Activated CD4-positive, alpha-beta T cell treated with anti-CD3 and anti-CD28 coated beads for 48 hours (primary cell): ENCODE results near the gene CXCL14.

Experiments used
- DNase-seq: peaks from one replicate; pipeline ENCODE4 v3.0.0-alpha.2; 2020

Gene CXCL14

DNA sequence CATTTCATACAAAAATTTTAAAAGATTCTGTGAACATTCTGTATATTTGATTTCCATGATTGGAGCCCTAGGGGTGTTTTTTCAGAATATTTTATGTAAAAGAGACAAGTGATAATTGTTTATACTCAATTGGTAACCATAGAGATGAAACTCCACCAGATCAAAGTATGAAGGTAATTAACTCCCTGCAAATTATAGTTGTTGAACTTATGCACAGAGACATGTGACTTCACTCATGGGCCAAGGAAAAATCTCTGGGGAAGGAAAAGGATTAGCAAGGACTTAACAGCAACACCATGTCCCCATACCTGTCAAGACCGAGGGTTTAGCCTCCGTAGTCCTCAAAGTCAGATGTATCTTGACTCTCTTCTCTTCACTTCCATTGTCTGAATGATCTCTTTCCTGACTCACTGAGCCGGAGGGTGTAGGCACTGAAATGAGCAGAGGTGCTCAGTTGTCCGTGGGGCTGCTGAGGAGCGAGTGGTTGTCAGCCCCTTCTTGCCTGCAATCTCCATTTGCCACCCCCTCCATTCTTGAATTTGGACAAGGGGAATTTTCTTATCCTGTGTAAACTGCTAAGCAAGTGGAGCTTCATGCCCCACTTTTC lies 17.5 kb upstream of the CXCL14 start:
- no peak for DNase-seq

DNA sequence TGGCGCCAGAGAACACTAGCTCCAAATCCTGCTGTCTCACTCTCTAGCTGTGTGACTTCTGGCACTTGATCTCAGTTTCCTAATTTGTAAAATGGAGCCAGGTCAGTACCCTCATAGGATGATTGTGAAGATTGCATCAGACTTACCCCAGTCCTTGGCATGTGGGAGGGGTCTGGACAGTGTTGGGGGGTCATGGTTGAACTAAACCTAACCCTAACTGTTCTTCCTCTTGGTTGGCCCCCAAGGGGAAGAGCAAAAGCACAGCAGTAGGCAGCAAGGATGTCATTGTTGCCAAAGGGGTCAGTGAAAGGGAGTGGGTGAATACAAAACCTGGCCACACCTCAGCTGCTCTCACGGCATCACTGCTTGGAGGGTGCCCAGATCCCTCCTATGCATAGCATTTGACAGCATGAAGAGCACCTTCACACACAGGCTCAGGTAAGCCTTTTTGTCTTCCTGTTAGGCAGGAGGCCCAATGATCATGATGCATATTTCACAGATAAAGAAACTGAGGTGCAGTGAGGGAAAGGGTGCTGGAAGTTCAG lies 15.7 kb upstream of the CXCL14 start:
- no peak for DNase-seq

DNA sequence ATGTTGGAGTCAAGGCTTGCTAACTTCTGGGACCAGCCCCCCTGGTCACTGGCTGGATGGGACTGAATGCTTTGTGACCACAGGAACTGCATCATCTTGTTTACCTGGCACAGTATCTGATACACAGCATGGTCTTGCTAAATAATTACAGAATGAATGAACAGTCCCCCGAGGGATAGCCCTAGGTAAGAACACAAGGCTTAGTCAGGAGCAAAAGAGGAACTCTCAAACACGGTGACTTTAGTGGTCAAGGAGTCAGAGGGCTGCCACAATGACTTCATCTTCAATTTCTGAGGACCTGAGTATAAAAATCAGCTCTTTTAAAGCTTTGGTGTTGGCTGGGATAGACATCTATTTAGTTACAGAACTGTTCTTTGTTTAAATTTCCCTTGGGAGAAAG lies 15.1 kb upstream of the CXCL14 start:
- DNase-seq, result no peak

DNA sequence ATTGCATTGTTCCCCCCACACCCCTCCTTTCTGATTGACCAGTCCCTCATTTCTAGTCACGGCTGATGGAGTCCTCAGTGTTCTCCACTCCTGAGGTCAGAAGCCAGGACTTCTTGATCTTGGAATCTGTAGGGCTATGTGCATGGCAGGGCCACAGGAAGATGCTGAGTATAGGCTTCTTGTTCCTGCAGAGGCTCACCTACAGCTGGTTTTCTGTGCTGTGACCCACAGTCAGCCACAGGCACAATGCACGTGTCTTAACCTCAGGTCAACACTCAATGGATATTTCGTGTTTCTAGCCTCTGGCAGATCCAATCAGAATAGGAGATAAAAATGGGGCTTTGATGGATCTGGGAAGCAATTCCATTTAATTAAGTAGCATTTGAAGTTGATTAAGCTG lies 14.3 kb upstream of the CXCL14 start:
- DNase-seq, result no peak

DNA sequence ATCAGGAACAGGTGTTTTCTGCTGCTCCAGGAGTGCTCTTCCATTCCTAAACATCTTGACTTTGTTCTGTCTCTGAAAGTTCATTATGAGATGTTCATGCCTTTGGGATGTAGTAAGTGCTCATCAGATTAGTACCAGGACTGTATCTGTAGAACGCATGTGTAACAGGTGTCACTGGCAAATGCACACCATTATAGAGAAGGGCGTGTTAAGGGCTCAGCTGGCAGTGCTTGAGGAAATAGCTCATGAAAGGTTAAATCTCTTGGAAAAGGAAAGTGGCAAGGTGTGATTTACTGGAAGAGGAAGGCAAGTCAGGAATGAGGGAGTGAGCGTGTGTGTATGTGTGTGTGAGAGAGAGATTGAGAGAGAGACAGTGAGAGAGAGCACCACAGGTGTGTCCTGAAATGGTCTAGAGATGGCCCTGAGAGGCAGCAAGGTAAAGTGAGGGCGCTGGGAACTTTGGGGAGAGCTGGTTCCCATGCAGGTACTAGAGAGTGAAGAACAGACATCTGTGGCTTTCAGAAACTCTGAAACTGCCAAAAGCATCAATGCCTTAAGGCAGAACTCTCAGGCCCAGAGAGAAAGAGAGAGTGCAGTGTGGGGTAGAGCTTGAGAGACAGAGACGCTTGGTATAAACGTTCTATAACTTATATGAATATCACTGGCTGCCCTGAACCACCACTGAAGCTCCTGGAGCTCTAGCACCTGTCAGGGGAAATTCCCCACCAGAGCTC lies 13.7 kb upstream of the CXCL14 start:
- DNase-seq, result no peak

DNA sequence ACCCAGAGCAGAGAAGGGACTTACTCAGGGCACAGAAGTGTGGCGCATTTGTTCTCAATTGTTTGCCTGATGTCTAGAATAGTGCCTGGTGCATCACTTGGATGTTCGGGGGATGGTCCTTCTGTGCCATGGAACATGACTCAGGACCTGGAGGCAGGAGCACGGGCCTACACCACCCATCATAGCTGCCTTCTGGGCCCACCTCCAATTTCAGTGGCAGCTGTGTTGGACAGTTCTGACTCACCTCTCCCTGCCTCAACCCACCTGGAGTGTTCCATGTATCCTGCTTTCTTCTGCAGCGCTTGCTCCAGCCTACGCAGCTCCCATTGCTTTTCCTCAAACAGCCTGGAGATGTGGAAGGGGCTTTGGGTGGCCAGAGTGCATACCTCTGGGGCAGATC lies 12.5 kb upstream of the CXCL14 start:
- no peak for DNase-seq

DNA sequence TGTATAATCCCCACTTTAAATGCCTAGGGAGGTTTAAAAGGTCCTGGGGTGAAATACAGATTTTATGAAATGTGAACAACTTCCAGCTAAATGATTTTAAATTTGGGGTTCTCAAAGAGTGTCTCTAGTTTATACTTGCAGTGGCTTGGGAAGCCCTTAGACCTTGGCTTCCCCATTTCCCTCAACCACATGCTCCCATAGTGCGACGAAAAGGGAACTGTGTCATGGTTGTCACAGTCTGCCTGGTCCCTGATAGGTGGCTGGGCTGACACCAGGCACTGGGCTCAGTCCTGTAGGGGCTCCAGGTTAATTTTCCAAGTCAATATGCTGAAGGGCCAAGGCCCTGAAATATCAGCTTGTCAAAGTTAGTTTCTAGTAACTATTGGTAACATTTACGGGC lies 10.4 kb upstream of the CXCL14 start:
- no peak for DNase-seq

DNA sequence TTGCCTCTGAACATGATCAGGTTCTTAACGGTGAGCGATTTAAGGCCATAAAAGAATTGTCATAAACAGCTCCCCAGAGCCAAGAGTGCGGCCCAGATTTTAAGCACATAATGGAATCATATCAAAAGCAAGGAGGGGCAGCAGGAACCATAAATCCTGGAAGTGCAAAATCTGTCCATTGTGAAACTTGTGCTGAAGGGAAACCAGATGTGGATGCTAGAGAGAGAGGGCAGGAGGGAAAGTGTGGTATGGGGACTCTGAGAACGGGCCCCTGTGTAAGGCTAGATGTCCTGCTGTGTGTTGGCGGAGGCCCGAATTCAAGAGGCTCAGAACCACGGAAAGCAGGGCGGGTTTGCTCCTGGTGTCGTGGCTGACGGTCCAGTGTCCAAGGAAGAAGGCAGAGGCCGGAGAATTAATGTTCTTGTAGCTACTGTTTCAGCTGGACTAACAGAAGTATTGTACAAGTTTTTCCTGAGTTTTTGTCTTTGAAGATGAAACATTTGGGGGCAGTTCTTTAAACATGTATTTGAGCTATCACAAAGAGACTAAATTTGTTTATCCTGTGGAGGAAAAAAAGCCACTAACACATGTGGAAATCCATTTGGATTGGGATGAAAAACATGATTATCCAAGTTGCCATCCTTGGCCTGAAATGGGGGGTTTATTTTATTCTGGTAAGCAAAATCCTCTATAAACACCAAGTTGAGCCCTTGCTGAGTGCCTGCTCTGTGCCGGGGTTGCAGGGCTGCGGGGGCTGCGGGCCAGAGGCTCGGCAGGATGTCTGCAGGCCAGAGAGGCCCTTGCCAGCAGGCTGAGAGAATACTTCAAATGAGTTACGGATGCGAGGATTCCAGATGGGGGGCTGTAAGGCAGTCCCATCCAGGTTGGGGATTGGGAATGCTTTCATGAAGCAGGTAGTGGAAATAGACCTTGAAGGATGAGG lies 9.2 kb upstream of the CXCL14 start:
- no peak for DNase-seq

DNA sequence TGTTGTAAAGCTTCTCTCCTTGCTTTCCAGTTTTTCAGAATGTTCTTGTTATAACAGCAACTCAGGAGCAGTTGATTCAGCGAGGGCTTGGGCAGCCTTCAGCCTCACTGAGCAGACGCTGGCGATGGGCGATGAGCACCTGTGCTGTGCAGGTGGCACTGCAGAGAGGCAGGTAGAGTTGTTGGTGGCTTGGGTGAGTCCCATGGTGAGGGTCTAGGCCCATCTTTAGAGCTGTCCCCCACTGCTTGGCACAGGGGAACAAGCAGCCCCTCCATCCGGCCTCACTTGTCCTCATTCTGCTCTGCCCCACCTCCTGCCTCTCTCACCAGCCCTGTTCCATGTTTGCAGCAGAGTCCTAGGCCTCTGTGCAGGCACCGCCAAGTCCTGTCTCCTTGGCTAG lies 6.1 kb upstream of the CXCL14 start:
- no peak for DNase-seq

DNA sequence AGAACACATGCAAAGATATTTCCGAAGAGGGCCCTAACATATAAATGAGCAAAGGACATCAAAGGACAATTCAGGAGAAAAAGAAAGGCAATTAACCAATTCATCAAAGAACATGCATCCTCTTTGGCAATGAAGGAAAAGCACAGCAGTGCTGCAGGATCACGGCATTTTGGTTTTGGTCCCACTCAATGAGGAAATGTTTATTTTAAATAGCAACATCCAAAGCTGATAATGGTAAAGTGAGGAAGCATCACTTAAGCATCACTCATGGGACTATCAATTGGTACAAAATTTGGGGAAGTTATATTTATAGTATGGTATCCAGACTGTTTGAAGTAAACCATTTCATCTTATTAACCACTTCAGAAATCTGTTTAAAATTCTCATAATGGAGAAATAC lies 5.5 kb upstream of the CXCL14 start:
- no peak for DNase-seq

DNA sequence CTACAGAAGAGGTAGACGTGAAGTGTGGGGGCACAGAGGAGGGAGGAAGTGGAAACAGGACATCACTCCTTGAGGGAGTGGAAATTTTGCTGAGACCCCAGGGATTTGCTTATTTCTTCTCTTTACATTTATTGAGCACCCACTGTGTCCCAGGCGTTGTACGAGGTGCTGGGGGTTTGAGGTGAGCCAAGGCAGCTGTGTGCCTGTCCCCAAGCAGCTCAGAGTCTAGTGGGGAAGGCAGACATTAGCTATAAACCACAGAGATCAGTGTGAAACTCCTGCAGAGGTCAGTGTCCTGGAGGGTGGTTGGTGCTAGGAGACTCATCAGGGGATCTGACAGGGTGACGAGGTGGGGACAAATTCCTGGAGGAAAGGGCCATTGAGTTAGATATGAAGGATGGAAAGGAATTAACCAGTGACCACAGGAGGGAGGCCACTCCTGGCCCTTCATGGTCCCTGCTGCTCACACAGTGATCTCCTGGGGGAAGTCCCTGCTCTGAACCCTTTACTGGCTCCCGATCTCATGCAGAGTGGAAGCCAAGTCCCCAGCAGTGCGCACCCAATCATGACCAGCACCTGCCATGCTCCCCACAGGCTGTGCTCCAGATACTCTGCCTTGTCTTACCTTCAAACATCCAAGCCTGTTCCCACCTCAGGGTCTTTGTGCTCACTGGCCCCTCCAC lies 3.4 kb upstream of the CXCL14 start:
- DNase-seq, result no peak

DNA sequence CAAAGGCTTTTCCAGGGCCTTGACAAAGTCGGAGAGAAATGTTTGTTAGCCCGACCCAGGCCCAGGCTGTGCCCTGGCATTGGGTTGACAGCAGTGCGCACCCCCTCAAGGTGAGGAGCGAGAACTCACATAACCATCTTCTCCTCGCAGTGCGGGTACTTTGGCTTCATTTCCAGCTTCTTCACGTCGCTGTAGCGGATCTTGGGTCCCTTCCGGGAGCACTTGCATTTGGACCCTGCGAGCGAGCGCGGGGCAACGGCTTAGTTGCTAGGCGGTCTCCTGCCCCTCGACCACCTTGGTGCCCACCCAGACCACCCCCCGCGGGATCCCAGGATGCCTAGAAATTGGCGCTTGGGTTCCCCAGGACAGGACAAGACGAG lies 496 bp downstream of the CXCL14 start:
- DNase-seq, result no peak

DNA sequence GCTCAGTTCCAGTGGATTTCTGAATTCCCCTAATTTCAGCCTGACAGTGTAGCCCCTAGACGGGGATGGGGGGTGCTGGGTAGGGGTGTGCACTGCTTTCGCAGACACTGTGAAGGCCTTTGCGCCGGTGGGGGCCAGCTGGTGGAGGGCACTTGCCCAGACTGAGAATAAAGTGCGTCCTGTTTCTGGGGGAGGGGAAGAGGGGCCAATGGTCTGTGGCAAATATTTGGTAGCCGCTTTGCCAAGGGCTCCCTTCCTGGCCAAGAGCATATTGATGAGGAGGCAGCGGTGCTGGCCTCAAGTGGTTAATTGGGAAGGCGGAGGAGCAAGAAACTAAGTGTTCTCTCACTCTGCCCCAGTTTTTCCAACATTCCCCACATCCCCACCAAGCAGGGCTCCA lies 1.4 kb downstream of the CXCL14 start:
- no peak for DNase-seq

DNA sequence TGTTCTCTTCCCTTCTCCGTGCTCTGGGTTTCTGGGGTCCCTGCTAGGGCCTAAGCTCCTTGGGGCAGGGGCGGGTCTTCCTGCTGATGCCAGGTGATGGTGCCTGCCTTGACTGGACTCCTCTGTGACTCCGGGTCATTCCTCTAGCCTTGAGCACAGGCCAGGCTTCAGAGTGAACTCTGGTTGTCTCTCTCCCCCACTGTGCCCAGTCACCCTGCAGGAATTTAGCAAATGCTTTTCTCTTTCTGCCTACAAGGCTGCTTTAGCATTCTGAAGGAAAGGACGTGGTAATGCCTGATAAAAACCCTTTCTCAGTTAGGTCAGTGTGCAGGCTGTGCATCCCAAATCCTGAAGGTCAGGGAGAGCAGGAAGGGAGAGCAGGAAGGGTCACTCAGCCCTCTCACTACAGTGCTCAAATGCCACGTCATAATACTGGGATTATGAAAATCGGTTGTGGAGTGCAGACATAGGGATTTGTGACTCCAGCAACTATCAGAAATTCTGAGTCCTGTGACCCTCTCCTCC lies 2.7 kb downstream of the CXCL14 start:
- no peak for DNase-seq

DNA sequence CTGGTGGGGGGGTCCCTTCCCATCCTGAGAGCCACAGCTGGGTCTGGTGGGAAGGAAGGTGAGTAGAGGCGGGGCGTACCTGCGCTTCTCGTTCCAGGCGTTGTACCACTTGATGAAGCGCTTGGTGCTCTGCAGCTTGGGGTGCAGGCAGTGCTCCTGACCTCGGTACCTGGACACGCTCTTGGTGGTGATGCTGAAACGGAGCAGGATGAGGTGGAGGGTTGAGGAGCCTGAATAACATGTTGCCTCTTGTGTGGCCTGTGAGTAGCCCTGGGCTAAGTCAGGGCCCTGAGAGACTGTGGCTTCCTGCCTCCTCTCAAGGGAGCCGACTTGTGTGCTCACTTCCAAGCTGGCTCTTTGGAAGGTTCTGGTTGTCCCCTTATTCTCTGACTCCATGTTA lies 4.3 kb downstream of the CXCL14 start:
- DNase-seq, result no peak

DNA sequence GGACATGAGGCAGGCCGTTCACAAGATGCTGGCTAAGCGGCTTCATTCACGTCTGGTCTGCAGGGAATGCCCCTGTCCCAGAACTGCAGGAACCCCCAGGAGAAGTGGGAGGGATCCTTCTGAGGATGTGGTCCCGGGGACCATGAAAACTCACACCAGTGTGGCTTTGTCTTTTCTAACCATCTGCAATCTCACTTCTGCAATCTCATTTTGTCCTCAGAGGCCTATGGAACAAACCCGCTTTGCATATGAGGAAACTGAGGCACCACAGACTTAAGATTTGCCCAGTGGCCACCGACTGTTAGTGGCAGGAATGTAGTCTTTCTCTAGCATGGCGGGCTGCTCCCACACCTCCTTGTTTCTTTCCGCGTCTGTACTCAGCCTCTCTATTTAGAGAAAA lies 6.9 kb downstream of the CXCL14 start:
- DNase-seq, result no peak

DNA sequence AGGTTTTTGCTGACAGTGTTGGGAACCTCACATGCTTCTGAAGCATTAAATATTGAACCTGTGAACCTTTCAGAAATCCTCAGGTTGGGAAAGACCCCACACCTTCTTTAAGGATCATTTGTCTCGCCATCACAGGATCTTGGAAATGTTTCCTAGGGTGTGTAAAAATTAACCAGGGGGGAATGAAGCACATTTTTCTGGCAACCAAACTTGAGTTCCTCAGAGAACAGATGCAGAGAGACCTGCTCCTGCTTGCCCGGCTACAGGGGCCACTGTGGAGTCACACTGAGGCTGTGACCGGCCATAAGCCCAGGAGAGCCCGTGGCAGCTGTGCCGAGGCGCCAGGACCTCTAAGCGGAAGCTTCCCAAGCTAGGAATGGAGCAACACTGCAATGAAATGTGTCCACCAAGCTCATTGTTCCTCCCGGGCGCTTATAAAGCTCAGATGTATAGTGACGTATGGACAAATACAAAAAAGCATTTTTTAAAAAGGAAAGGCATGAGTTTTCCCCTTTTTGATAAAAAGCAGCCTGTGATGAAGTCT lies 7.7 kb downstream of the CXCL14 start:
- no peak for DNase-seq

DNA sequence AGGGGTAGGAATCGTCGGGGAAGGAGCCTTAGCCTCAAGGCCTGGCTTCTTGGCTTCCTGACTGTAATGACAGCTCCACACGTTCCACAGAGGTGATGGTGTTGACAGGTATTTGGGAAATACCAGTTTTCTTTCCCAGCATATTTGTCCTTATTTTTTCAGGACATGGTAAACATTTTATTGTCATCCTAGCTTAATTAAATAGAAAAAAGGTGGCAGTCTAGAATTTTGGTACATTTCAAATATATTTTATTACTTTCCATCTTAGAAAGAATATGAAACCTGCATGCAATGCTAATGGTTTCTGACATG lies 8.4 kb downstream of the CXCL14 start:
- no peak for DNase-seq

DNA sequence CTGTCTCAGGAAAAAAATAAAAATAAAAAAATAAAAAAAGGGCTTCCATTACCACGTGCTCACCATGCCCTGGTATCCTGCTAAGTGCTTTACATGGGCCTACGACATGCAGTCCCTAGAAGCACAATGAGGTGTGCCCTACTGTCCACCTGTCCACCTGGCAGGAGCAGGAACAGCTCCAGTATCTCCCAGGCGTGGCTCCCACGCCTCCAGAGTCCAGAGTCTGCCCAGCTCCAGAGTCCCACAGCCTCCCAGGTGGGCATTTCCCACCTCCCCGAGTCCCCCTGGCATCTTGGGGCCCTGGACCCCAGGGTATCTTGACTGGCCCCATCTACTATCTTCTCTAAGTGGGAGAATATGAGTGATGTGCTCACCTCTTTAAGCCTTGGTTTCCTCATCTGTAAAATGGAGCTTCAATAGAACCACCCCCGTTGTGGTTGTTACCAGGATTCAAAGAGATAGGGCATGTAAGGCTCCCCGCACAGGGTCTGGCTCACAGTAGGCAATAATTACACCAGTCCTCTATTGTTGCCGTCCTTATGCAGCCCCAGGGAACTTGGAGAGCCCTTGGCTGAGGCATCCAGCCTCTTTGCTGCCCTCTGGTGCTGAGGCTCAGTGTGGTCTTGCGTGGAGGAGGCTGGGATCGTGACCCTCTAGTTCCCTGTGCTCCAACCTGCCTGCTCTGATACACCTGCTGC lies 8.9 kb downstream of the CXCL14 start:
- DNase-seq, result peak; percentile 20

DNA sequence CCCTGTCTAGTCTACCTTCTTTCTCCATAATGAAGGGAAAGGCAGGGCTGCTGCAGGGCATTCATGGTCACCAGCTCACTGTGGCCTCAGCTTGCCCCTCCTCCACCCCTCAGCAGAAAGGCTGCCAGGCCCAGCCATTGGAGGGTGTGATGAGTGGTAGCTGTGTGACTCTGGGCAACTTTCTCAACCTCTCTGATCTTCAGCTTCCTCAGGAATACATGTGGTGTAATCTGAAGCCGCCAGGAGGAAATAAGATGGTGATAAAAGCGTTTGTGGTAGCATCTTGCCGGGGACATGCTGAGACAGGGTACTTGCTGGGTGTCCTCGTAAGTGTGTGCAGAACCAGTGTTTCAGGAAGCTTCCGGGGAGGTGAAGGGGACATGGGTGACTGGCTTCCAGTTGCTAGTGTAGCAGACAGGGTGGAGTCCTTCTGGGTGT lies 9.8 kb downstream of the CXCL14 start:
- no peak for DNase-seq

DNA sequence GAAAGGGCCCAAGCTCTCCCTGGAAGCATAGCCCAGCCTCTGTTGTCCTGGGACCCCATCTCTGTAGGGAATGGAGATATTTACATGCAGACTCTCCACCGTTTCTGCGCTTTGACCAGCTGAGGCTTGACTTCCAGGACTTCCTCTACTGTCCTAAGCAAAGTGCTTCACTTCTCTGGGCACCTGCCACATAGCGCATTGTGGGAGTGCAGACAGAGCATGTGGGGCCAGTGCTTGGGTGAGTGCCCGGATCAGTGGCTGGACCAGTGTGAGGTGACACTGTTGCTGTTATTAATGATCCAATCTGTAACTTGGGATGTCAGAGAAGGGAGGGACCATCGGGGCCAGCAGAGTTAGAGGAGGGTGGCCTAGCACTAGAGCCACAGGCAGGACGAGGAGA lies 10.5 kb downstream of the CXCL14 start:
- DNase-seq, result no peak

DNA sequence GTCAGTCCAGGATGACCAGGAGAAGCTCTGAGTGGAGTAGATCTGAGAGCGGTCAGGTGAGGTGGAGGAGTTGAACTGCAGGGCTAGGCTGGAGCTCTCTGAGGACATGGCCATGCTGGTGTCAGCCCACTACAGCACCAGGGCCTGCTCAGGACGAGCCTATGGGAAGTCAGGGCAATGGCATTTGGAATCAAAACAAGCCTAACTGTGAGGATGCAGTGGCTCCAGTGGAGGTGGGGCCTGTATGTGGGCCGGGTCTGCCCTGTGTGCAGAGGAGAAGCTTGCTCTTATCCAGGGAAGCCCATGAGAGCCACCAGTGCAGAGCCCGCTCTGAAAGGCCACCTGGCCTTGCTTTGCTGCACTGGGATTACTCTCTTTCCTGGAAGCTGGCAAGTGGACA lies 11.1 kb downstream of the CXCL14 start:
- no peak for DNase-seq
